Measurements from ENCODE around the gene KIF5C. TPM values are rescaled to one million over a fixed set of nuclear protein-coding genes. Genes with fewer than 3 reads are reported as not detected.

Gene KIF5C
- total RNA-seq, 2 donors from 2014 or later = 1.6 to 3.4 TPM

GRCh38 chr2:149029307-149029965, 154.4 kb downstream of the KIF5C start:
- Histone ChIP-seq H3K27me3 (no peaks in the 10 kb centered on the region), H3K9me3 (no peaks in the 10 kb centered on the region), H3K9ac (ENCODE audit: low read depth in 2 of 2, low read length in 2 of 2) (no peak overlapping the region), H3K4me3 (no peak overlapping the region), H3K36me3 (no peaks in the 10 kb centered on the region), H3K4me1 (no peaks in the 10 kb centered on the region), H3K27ac (no peak overlapping the region)
- intact Hi-C loops (cut with DNase I) = no loop called here
- no peak for DNase-seq
- TF ChIP-seq CTCF (IDR thresholded peaks at IDR 0.05) = no peak

GRCh38 chr2:149031396-149031795, 156.4 kb downstream of the KIF5C start:
- no peaks in the 10 kb centered on the region for H3K9me3 ChIP-seq
- H3K4me3 ChIP-seq = no peak overlapping the region
- intact Hi-C loops (cut with DNase I) = no loop called here
- no peaks in the 10 kb centered on the region for H3K27me3 ChIP-seq
- no peaks in the 10 kb centered on the region for H3K4me1 ChIP-seq
- no peaks in the 10 kb centered on the region for H3K36me3 ChIP-seq
- H3K9ac ChIP-seq (ENCODE audit: low read depth in 2 of 2, low read length in 2 of 2) = no peak overlapping the region
- no peak for DNase-seq
- no peak overlapping the region for H3K27ac ChIP-seq
- TF ChIP-seq CTCF (IDR thresholded peaks at IDR 0.05) = no peak

- H3K4me1 ChIP-seq = no peaks in the 10 kb centered on the region
- H3K4me3 ChIP-seq = no peak overlapping the region
- H3K27me3 ChIP-seq = no peaks in the 10 kb centered on the region
- no peaks in the 10 kb centered on the region for H3K36me3 ChIP-seq
- no peak for TF ChIP-seq CTCF (IDR thresholded peaks at IDR 0.05)
- no peaks in the 10 kb centered on the region for H3K9me3 ChIP-seq
- intact Hi-C loops (cut with DNase I) = no loop called here
- no peak overlapping the region for H3K9ac ChIP-seq (ENCODE audit: low read depth in 2 of 2, low read length in 2 of 2)
- H3K27ac ChIP-seq = no peak overlapping the region
- DNase-seq = peak; percentile 53
Observed at GRCh38 chr2:149033716-149034115, 158.7 kb downstream of the KIF5C start.

- no peak overlapping the region for H3K27ac ChIP-seq
- TF ChIP-seq CTCF (IDR thresholded peaks at IDR 0.05) = no peak
- no peak overlapping the region for H3K9ac ChIP-seq (ENCODE audit: low read depth in 2 of 2, low read length in 2 of 2)
- H3K36me3 ChIP-seq = no peaks in the 10 kb centered on the region
- H3K4me1 ChIP-seq = no peaks in the 10 kb centered on the region
- no peaks in the 10 kb centered on the region for H3K27me3 ChIP-seq
- no peak overlapping the region for H3K4me3 ChIP-seq
- DNase-seq = no peak
- H3K9me3 ChIP-seq = no peaks in the 10 kb centered on the region
- intact Hi-C loops (cut with DNase I) = no loop called here
Observed at GRCh38 chr2:149034406-149034805, 159.4 kb downstream of the KIF5C start.

GRCh38 chr2:149036507-149037293, 161.7 kb downstream of the KIF5C start:
- H3K9me3 ChIP-seq = no peaks in the 10 kb centered on the region
- H3K27me3 ChIP-seq = no peaks in the 10 kb centered on the region
- H3K4me3 ChIP-seq = no peak overlapping the region
- TF ChIP-seq CTCF (IDR thresholded peaks at IDR 0.05) = no peak
- H3K9ac ChIP-seq (ENCODE audit: low read depth in 2 of 2, low read length in 2 of 2) = no peak overlapping the region
- DNase-seq = no peak
- no peaks in the 10 kb centered on the region for H3K4me1 ChIP-seq
- no peaks in the 10 kb centered on the region for H3K36me3 ChIP-seq
- H3K27ac ChIP-seq = no peak overlapping the region
- intact Hi-C loops (cut with DNase I) = no loop called here

All from colonic mucosa (tissue), 4 donors.